BLaER1 treated with 17β-estradiol and CSF1 and Interleukin-3, amounts not matched to agents 10 nM and 100 nM (cell line): ENCODE results near the gene GLOD5.
A peak's percentile ranks its signal among the peaks of the same experiment; 100 is the strongest.

Experiments
- H3K27ac ChIP-seq, 11 experiments: shearing (Covaris generic); formaldehyde crosslinking; 2 replicates each; pipeline ENCODE4 v1.8.1; 2022
- H3K27me3 ChIP-seq, 11 experiments: shearing (Covaris generic); formaldehyde crosslinking; 2 replicates each; pipeline ENCODE4 v1.8.1; 2022
- H3K36me3 ChIP-seq, 11 experiments: shearing (Covaris generic); formaldehyde crosslinking; 2 replicates each; pipeline ENCODE4 v1.8.1; 2022
- H3K4me1 ChIP-seq, 10 experiments: shearing (Covaris generic); formaldehyde crosslinking; 2 replicates each; pipeline ENCODE4 v1.8.1; 2022
- H3K4me2 ChIP-seq, 11 experiments: shearing (Covaris generic); formaldehyde crosslinking; 2 replicates each; pipeline ENCODE4 v1.8.1; 2022
- H3K4me3 ChIP-seq, 10 experiments: shearing (Covaris generic); formaldehyde crosslinking; 2 replicates each; pipeline ENCODE4 v1.8.1; 2022
- H3K9ac ChIP-seq, 11 experiments: shearing (Covaris generic); formaldehyde crosslinking; 2 replicates each; pipeline ENCODE4 v1.8.1; 2022
- H3K9me3 ChIP-seq, 11 experiments: shearing (Covaris generic); formaldehyde crosslinking; replicated peaks in 1 of 11; 2 replicates each; pipeline ENCODE4 v1.8.1; 2022
- H4K20me1 ChIP-seq, 11 experiments: shearing (Covaris generic); formaldehyde crosslinking; 2 replicates each; pipeline ENCODE4 v1.8.1; 2022
- Cebpa-rat ChIP-seq, 11 experiments: shearing (Covaris generic); IDR thresholded peaks; 2 replicates each; pipeline ENCODE4 v1.8.1; 2022

GLOD5 gene

GRCh38 chrX:48786825-48787504, 25.4 kb downstream of the GLOD5 start:
- H3K36me3 ChIP-seq: no peaks in the 10 kb centered on the region
- TF ChIP-seq Cebpa-rat (IDR thresholded peaks at IDR 0.05): no peak

GRCh38 chrX:48787505-48788443, 26.2 kb downstream of the GLOD5 start:
- Histone ChIP-seq H3K27ac (no peak overlapping the region), H3K4me2 (no peak overlapping the region), H3K27me3 (peaks cover 26 to 88% (median 68%) of the 10 kb centered on the region in 11 experiments), H4K20me1 (peaks cover 0 to 10% (median 0%) of the 10 kb centered on the region in 11 experiments; a peak in 4 of 22 replicates), H3K9ac (no peak overlapping the region), H3K36me3 (no peaks in the 10 kb centered on the region), H3K9me3 (no peaks in the 10 kb centered on the region), H3K4me3 (no peak overlapping the region), H3K4me1 (peaks cover 0 to 6% (median 0%) of the 10 kb centered on the region in 10 experiments; a peak in 2 of 20 replicates)
- TF ChIP-seq Cebpa-rat (IDR thresholded peaks at IDR 0.05): no peak

More at GRCh38 chrX:48786825-48787504, 25.4 kb downstream of the GLOD5 start:
- Histone ChIP-seq H3K4me3 (no peak overlapping the region), H3K4me1 (peaks cover 0 to 6% (median 0%) of the 10 kb centered on the region in 10 experiments; a peak in 2 of 20 replicates), H4K20me1 (peaks cover 0 to 2% (median 0%) of the 10 kb centered on the region in 11 experiments; a peak in 3 of 22 replicates), H3K9me3 (no peaks in the 10 kb centered on the region), H3K9ac (no peak overlapping the region), H3K27ac (no peak overlapping the region), H3K4me2 (no peak overlapping the region), H3K27me3 (peaks cover 24 to 86% (median 67%) of the 10 kb centered on the region in 11 experiments)

GRCh38 chrX:48789366-48790220, 28.0 kb downstream of the GLOD5 start:
- Histone ChIP-seq H3K9me3 (no peaks in the 10 kb centered on the region), H3K27ac (no peak overlapping the region), H3K27me3 (peaks cover 35 to 95% (median 75%) of the 10 kb centered on the region in 11 experiments), H4K20me1 (peaks cover 0 to 11% (median 0%) of the 10 kb centered on the region in 11 experiments; a peak in 4 of 22 replicates), H3K9ac (no peak overlapping the region), H3K36me3 (no peaks in the 10 kb centered on the region), H3K4me3 (no peak overlapping the region), H3K4me1 (peaks cover 0 to 6% (median 0%) of the 10 kb centered on the region in 10 experiments; a peak in 2 of 20 replicates), H3K4me2 (peak overlapping the region in 3 of 11 experiments; percentile 9 to 23 (median 18); a peak in 2 of 22 replicates)
- TF ChIP-seq Cebpa-rat (IDR thresholded peaks at IDR 0.05): no peak

- no peak overlapping the region for H3K4me2 ChIP-seq
- H3K4me1 ChIP-seq: peaks cover 0 to 6% (median 0%) of the 10 kb centered on the region in 10 experiments; a peak in 2 of 20 replicates
- H4K20me1 ChIP-seq: peaks cover 0 to 11% (median 0%) of the 10 kb centered on the region in 11 experiments; a peak in 6 of 22 replicates
- no peak for TF ChIP-seq Cebpa-rat (IDR thresholded peaks at IDR 0.05)
- no peaks in the 10 kb centered on the region for H3K9me3 ChIP-seq
- no peaks in the 10 kb centered on the region for H3K36me3 ChIP-seq
- H3K27me3 ChIP-seq: peaks cover 43 to 97% (median 80%) of the 10 kb centered on the region in 11 experiments
- H3K4me3 ChIP-seq: no peak overlapping the region
- no peak overlapping the region for H3K27ac ChIP-seq
- H3K9ac ChIP-seq: no peak overlapping the region
These were observed 28.9 kb downstream of the GLOD5 start for GRCh38 chrX:48790477-48790876.

DNA sequence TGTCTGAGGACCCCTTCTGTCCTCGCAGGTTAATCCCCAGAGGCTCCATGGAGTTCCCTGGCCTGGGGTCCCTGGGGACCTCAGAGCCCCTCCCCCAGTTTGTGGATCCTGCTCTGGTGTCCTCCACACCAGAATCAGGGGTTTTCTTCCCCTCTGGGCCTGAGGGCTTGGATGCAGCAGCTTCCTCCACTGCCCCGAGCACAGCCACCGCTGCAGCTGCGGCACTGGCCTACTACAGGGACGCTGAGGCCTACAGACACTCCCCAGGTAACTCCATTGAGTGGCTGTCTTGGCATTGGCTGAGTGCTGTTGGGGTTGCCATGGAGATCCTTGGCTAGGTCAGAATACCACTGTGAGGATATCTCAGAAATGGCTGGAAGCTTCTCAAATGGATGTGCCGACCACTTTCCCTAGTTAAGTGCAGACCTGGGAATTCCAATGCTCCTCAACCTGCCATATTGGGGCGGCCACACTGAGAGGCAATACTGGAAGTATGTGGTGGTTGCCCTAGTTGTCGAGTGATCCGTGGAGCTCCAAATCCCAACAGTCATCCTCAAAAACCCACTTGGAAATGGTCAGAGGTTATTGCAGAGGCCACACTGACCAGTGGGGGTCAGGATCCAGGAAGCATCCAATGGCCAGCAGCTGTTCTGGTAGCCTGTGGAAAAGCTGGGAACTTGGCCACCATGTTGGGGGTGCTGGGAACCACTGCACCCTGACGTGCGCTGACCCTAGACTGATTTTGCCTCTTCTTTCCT, 29.7 kb downstream of the GLOD5 start:
- peaks cover 51 to 99% (median 88%) of the 10 kb centered on the region in 11 experiments for H3K27me3 ChIP-seq
- peaks cover 0 to 6% (median 0%) of the 10 kb centered on the region in 10 experiments; a peak in 2 of 20 replicates for H3K4me1 ChIP-seq
- H3K9me3 ChIP-seq: no peaks in the 10 kb centered on the region
- peaks cover 0 to 11% (median 0%) of the 10 kb centered on the region in 11 experiments; a peak in 6 of 22 replicates for H4K20me1 ChIP-seq
- no peak overlapping the region for H3K9ac ChIP-seq
- H3K36me3 ChIP-seq: no peaks in the 10 kb centered on the region
- no peak overlapping the region for H3K27ac ChIP-seq
- no peak for TF ChIP-seq Cebpa-rat (IDR thresholded peaks at IDR 0.05)
- no peak overlapping the region for H3K4me3 ChIP-seq
- no peak overlapping the region for H3K4me2 ChIP-seq

GRCh38 chrX:48792219-48792618, 30.7 kb downstream of the GLOD5 start:
- H3K4me2 ChIP-seq: no peak overlapping the region
- no peak for TF ChIP-seq Cebpa-rat (IDR thresholded peaks at IDR 0.05)
- H4K20me1 ChIP-seq: peaks cover 0 to 11% (median 0%) of the 10 kb centered on the region in 11 experiments; a peak in 6 of 22 replicates

DNA sequence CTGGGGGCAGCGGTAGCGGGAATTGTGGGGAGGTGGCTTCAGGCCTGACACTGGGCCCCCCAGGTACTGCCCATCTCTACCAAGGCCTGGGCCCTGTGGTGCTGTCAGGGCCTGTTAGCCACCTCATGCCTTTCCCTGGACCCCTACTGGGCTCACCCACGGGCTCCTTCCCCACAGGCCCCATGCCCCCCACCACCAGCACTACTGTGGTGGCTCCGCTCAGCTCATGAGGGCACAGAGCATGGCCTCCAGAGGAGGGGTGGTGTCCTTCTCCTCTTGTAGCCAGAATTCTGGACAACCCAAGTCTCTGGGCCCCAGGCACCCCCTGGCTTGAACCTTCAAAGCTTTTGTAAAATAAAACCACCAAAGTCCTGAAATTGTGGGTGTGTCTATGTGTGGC, 32.4 kb downstream of the GLOD5 start:
- no peak overlapping the region for H3K4me2 ChIP-seq
- no peak for TF ChIP-seq Cebpa-rat (IDR thresholded peaks at IDR 0.05)
- H4K20me1 ChIP-seq: peaks cover 0 to 11% (median 0%) of the 10 kb centered on the region in 11 experiments; a peak in 5 of 22 replicates
- H3K27me3 ChIP-seq: peaks cover 45 to 100% (median 90%) of the 10 kb centered on the region in 11 experiments; a peak in 21 of 22 replicates
- H3K4me1 ChIP-seq: peaks cover 0 to 6% (median 0%) of the 10 kb centered on the region in 10 experiments; a peak in 2 of 20 replicates
- H3K9ac ChIP-seq: no peak overlapping the region
- H3K4me3 ChIP-seq: no peak overlapping the region
- H3K36me3 ChIP-seq: no peaks in the 10 kb centered on the region
- H3K9me3 ChIP-seq: no peaks in the 10 kb centered on the region
- H3K27ac ChIP-seq: no peak overlapping the region

More at GRCh38 chrX:48792219-48792618, 30.7 kb downstream of the GLOD5 start:
- no peak overlapping the region for H3K9ac ChIP-seq
- H3K36me3 ChIP-seq: no peaks in the 10 kb centered on the region
- H3K4me1 ChIP-seq: peaks cover 0 to 6% (median 0%) of the 10 kb centered on the region in 10 experiments; a peak in 2 of 20 replicates
- peaks cover 52 to 100% (median 90%) of the 10 kb centered on the region in 11 experiments for H3K27me3 ChIP-seq
- no peak overlapping the region for H3K4me3 ChIP-seq
- H3K27ac ChIP-seq: no peak overlapping the region
- no peaks in the 10 kb centered on the region for H3K9me3 ChIP-seq
